NCI-H1092 (cell line): ENCODE measurements around the gene PIMREG.
"Not testable (repeated sequence)": the region's sequence is repeated elsewhere in the genome, so short reads cannot be mapped to it uniquely, and the experiment has no call there.

Experiments used
- DNase-seq: peaks from one replicate; lab custom pipeline; 2025; lab: John Stamatoyannopoulos, UW

Gene PIMREG

GRCh38 chr17:6478486-6478885 is 34.2 kb downstream of the PIMREG start:
- no peak for DNase-seq

DNA sequence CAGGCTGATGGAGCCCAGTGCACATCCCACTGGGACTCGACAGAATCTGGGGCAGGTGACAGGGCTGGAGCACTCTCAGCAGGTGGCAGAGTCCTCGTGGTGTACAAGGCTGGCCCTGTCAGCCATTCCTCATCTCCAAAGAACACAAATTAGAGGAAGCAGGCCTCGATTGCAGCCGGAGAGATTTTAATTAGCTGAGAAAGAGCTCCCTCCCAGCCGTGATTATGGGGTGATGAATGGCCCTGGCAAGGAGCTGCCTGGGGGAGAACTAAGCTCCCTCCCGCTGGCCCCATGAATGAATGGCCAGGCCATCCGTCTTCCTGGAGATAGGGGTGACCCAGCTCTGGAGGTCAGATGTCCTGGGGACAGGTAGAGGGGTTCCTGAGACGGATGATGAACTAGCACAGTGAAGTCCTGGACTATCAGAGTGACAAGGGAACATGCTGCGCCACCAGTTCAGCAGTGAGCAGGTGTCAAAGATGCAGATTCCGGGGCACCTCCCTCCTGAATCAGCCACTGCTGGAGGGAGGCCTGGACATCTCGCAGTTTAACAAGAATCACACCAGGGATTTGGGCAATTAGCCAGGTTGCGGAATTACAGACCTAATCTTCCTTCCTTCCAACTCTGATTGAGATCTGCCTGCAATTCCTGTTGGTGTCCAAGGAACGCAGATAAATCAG is 35.5 kb downstream of the PIMREG start:
- no peak for DNase-seq

DNA sequence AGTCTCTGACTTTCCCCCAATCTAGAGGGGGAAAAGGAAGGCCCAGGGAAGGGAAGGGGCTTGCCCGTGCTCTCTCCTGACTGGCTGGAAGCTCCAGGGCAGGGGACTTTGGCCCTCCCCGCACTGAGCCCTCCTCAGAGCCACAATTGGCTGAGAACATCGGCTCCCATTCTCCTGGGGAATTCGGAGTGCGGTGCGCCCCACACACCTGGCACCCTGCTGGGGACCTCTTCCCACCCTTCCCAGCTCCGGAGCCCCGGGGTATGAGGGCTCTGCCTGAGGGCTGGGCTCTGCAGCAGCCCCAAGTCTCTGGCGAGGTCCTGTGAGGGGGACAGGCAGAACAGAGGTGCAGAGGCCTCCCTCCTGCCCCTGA is 36.0 kb downstream of the PIMREG start:
- no peak for DNase-seq

- no peak for DNase-seq
These were observed 37.8 kb downstream of the PIMREG start for GRCh38 chr17:6482105-6482455.

DNA sequence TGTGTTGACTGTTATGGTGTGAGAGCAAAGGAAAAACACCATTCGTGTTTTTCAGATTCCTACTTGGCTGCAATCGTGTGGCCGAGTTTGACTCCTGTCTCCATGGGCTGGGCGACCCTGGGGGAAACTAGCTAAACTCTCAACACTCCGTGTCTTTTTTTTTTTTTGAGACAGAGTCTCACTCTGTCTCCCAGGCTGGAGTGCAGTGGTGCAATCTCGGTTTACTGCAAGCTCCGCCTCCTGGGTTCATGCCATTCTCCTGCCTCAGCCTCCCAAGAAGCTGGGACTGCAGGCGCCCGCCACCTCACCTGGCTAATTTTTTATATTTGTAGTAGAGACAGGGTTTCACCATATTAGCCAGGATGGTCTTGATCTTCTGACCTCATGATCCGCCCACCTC is 38.5 kb downstream of the PIMREG start:
- DNase-seq = not testable (repeated sequence)

GRCh38 chr17:6483507-6483906 is 39.3 kb downstream of the PIMREG start:
- no peak for DNase-seq

DNA sequence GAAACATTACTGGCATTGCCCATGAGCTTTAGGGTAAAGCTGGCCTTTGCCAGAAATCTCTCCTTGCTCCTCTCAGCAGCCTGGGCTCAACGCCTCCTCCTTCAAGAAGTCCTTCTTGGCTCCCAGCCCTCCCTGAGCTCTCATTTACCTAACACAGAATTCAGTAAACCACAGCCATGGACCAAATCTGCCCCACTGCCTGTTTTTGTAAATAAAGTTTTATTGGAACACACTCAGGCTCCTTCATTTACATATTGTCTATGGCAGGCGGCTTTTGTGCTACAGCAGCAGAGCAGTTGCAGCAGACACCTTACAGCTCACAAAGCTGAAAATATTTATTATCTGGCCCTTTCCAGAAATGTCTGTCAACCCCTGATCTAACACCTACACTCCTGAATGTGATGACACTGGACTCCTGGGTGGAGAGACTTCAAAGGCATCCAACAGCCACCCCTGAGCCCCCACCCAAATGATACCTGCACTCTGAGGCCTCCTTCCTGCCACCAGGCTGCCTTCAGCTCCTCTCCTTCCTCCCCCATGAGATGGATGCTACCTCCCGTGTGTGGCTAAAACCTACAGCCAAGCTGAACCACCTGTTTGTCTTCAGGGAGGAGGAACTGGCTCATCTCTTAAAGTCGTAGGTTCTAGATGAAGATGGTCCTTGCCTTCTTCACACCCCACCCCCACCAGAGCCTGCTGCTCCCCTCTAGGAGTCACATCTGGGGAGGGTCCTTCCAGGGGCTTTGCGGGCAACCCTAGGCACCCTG is 41.6 kb downstream of the PIMREG start:
- DNase-seq = no peak

- DNase-seq = no peak
These were observed 43.2 kb downstream of the PIMREG start for GRCh38 chr17:6487251-6488007.

DNA sequence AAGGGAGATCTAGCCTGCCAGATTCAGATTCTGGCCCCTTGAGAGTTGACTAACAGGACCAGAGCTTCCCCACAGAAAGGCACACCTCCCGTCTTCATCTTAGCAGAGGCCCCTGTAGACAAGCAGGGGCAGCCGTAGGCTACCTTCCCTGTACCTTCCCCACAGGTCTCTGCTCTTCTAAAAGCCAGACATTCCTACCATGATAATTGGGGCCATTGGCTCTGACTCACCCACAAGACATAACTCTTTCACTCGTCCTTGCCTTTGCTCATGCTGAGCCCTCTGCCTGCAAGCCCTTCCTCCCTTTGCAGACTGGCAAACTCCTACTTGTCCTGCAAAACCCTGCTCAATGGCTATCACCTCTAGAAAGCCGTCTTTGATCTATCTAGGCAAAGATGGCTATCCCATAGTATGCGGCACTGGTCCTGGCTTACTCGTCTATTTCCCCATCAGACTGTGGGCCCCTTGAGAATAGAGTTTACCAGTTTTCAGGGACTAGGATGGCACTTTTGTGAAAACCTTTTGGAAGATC is 43.8 kb downstream of the PIMREG start:
- no peak for DNase-seq

GRCh38 chr17:6489016-6489550 is 44.8 kb downstream of the PIMREG start:
- DNase-seq = no peak

DNA sequence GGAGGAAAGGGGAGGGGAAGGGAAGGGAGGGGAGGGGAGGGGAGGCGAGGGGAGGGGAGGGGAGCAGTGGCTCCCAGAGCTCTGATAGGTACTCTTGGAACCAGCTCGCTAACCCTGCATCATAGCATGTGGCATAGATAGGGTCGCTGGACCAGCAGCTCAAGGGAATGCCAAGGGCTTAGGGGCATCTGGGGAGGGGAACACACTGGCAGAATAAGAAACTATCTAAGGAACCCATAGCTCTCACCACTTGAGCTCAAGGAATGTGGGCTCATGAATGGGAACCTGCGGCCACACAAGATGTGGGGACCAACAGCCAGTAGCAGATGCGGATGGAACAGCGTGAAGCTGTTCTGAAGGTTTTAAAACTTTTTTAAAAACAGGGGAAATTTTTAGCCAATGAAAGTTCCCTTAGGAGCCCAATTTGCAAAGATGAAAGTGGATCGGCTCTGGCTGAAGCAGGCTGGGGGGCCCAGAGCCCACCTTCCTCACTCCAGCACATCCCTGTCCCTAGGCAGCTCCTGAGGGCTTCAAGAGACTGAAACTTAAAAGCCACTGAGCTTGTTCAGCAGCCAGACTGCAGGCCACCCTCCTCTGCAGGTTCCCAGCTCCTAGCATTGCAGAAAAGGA is 46.9 kb downstream of the PIMREG start:
- DNase-seq = no peak

GRCh38 chr17:6492892-6493674 is 48.8 kb downstream of the PIMREG start:
- no peak for DNase-seq

- DNase-seq = no peak
These were observed 50.1 kb downstream of the PIMREG start for GRCh38 chr17:6494239-6494941.

GRCh38 chr17:6495450-6496115 is 51.3 kb downstream of the PIMREG start:
- no peak for DNase-seq

DNA sequence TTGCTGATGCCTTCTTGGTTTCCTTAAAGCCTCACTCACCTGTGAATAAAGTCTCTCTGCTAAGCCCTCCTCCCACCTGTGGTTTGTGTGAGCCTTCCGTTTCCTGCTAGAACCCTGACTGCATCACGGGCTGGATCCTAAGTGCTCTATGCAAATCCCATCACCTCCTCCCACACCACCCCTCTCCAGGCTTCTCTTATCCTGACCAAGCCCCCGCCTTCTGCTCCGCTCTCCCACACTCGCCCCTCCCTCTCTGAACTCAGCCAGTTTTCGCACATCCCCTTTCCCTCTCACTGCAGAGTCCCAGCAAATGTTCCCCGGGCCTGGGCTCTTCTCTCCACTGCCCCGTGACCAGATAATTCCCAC is 51.8 kb downstream of the PIMREG start:
- no peak for DNase-seq

GRCh38 chr17:6496640-6497441 is 52.6 kb downstream of the PIMREG start:
- DNase-seq = no peak

DNA sequence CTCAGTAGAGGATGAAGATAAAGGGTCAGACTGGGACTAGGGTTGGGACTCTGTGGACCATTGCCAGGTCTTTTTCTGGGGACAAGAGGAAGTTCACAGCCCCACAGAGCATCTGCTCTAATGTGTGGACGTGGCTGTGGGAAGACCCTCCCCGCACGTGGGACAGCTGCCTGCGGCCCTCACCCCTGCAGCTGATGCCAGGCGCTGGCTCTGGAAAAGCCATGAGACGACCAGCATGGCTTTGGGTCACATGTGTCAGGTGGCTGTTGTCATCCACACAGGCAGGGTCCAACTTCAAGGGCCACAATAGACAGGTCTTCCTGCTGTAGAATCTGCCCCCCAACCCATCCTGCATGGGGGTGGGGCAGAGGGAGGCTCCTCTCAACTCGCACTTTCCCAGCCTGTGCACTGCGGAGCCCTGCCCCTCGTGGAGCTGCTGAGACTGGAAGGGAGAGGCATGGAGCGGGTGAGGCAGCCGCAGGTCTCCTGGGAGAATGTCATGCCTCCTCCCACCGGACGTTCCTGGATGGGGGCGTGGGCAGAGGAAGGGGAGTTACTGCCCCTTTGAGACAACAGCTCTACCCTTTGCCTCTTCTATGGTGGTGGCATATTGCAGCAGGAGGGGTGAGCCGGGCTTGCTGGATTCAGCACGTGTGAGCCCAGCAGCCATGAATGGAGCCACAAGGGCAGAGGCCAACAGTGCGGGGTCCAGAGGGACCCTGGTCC is 53.4 kb downstream of the PIMREG start:
- DNase-seq = no peak

DNA sequence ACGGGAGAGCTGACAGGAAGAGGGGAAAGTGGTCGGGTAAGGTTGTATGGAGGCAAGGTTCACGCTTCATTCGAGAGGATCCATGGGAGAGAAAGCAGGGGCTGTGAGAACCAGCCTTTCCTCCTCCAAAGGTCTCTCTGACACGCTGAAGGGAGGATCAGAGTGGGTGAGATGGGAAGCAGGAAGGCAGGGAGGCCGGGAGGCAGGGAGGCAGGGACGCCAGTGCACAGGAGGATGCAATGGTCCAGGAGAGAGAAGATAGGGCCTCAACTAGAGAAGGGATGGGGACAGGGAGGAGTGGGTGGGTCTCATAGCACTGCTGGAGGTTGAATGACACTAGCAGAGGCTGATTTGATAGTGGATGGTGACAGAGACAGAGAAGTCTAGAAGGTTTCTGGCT is 54.1 kb downstream of the PIMREG start:
- no peak for DNase-seq
